Osteoblast (primary cell): ENCODE results near the gene PDE1C. TPM values are rescaled to one million over a fixed set of nuclear protein-coding genes. Genes with fewer than 3 reads are reported as not detected.
A peak's percentile ranks its signal among the peaks of the same experiment; 100 is the strongest.

ENCODE experiments used
- DNase-seq: peaks from one replicate; pipeline ENCODE4 v3.0.0; 2011; ENCODE audit warnings: low spot score, mixed read lengths; ENCODE audit not compliant: insufficient read length; ENCODE audit errors: missing footprints
- H2AFZ ChIP-seq: 2 replicates; pipeline ENCODE4 v1.6.0; 2011; ENCODE audit warnings: mild to moderate bottlenecking, low read length
- H3K27ac ChIP-seq: 2 replicates; pipeline ENCODE4 v1.5.1; 2011; ENCODE audit warnings: mild to moderate bottlenecking, low read depth, low read length, moderate library complexity
- H3K27me3 ChIP-seq: 2 replicates; pipeline ENCODE4 v1.6.0; 2012; ENCODE audit warnings: mild to moderate bottlenecking, control low read depth, inconsistent platforms, low read length, moderate library complexity; ENCODE audit not compliant: insufficient read depth
- H3K36me3 ChIP-seq: 2 replicates; pipeline ENCODE4 v1.5.1; 2011; ENCODE audit warnings: mild to moderate bottlenecking, low read length, control low read depth, moderate library complexity; ENCODE audit not compliant: insufficient read depth
- H3K4me1 ChIP-seq: 2 replicates; pipeline ENCODE4 v1.5.1; 2011; ENCODE audit warnings: mild to moderate bottlenecking, low read length, control low read depth, moderate library complexity; ENCODE audit not compliant: insufficient read depth
- H3K4me2 ChIP-seq: 2 replicates; pipeline ENCODE4 v1.6.0; 2011; ENCODE audit warnings: mild to moderate bottlenecking, low read length; ENCODE audit not compliant: insufficient read depth
- H3K4me3 ChIP-seq: fragments of 200-600 bp; sonication (generic); 3 replicates; pipeline ENCODE4 v1.5.1; 2012; ENCODE audit warnings: mild to moderate bottlenecking, low read length, inconsistent platforms; ENCODE audit not compliant: insufficient read depth
- H3K79me2 ChIP-seq: 2 replicates; pipeline ENCODE4 v1.6.0; 2012; ENCODE audit warnings: mild to moderate bottlenecking, low read length, control low read depth, inconsistent platforms; ENCODE audit not compliant: insufficient read depth
- H3K9me3 ChIP-seq: 2 replicates; pipeline ENCODE4 v1.5.1; 2011; ENCODE audit warnings: low read depth, low read length, control low read depth
- H4K20me1 ChIP-seq: 2 replicates; pipeline ENCODE4 v1.6.0; 2012; ENCODE audit warnings: mild to moderate bottlenecking, low read length, control low read depth; ENCODE audit not compliant: insufficient read depth
- CTCF ChIP-seq: IDR thresholded peaks from 2 replicates; pipeline ENCODE4 v1.5.1; 2011; ENCODE audit warnings: mild to moderate bottlenecking, low read depth, low read length, moderate library complexity; ENCODE audit errors: extremely low read depth
- total RNA-seq: library from RNA; depleted of rRNA; stranded (reverse); fragments of >200 nt; gene quantifications from 2 replicates; pipeline ENCODE4 v1.2.3, GENCODE V29; 2012

The PDE1C gene
- total RNA-seq, 1 donor: 149 TPM

- Histone ChIP-seq H3K36me3 (no peaks in the 10 kb centered on the region), H3K27me3 (no peaks in the 10 kb centered on the region), H4K20me1 (no peaks in the 10 kb centered on the region), H3K27ac (no peak overlapping the region), H3K79me2 (peaks cover 17% of the 10 kb centered on the region), H2AFZ (no peak overlapping the region), H3K4me3 (no peak overlapping the region), H3K4me1 (peaks cover 26% of the 10 kb centered on the region), H3K9me3 (no peaks in the 10 kb centered on the region), H3K4me2 (no peak overlapping the region)
- DNase-seq: no peak
- TF ChIP-seq CTCF: no peak
Measured at GRCh38 chr7:32075612-32076011, 5.4 kb upstream of the PDE1C start.

- Histone ChIP-seq H4K20me1 (no peaks in the 10 kb centered on the region), H3K4me2 (no peak overlapping the region), H3K9me3 (no peaks in the 10 kb centered on the region), H3K4me1 (peaks cover 26% of the 10 kb centered on the region), H3K27ac (no peak overlapping the region), H3K4me3 (no peak overlapping the region), H3K27me3 (no peaks in the 10 kb centered on the region), H3K79me2 (peaks cover 24% of the 10 kb centered on the region), H3K36me3 (no peaks in the 10 kb centered on the region), H2AFZ (no peak overlapping the region)
- no peak for DNase-seq
- TF ChIP-seq CTCF: no peak
Measured at GRCh38 chr7:32074787-32075585, 4.8 kb upstream of the PDE1C start.

GRCh38 chr7:32073533-32073932, 3.3 kb upstream of the PDE1C start:
- Histone ChIP-seq H2AFZ (no peak overlapping the region), H3K27ac (no peak overlapping the region), H3K4me1 (peaks cover 29% of the 10 kb centered on the region), H3K36me3 (no peaks in the 10 kb centered on the region), H3K27me3 (no peaks in the 10 kb centered on the region), H3K4me2 (no peak overlapping the region), H3K79me2 (peaks cover 38% of the 10 kb centered on the region), H3K4me3 (no peak overlapping the region), H3K9me3 (no peaks in the 10 kb centered on the region), H4K20me1 (no peaks in the 10 kb centered on the region)
- DNase-seq: no peak
- no peak for TF ChIP-seq CTCF

- H3K27ac ChIP-seq: no peak overlapping the region
- no peak overlapping the region for H3K4me3 ChIP-seq
- peaks cover 29% of the 10 kb centered on the region for H3K4me1 ChIP-seq
- H3K4me2 ChIP-seq: peak overlapping the region; percentile 93
- H3K9me3 ChIP-seq: no peaks in the 10 kb centered on the region
- H2AFZ ChIP-seq: no peak overlapping the region
- H3K27me3 ChIP-seq: no peaks in the 10 kb centered on the region
- peak; percentile 23 for TF ChIP-seq CTCF
- DNase-seq: no peak
- H4K20me1 ChIP-seq: no peaks in the 10 kb centered on the region
- H3K79me2 ChIP-seq: peaks cover 49% of the 10 kb centered on the region
- H3K36me3 ChIP-seq: peaks cover 3% of the 10 kb centered on the region
Measured at GRCh38 chr7:32072397-32072796, 2.2 kb upstream of the PDE1C start.
